HepG2 (cell line): ENCODE data around the gene SPAAR. TPM values are rescaled to one million over a fixed set of nuclear protein-coding genes. Genes with fewer than 3 reads are reported as not detected.

Experiments used
- ATAC-seq: fragments of 200-7000 bp; cut with Tn5 transposase; 3 replicates; pipeline ENCODE4 v1.9.1; 2020; ENCODE audit warnings: mild to moderate bottlenecking, moderate library complexity
- BruUV-seq: library from RNA; stranded (reverse); fragments of 400-500 nt; replicated peaks from 2 replicates; lab custom pipeline; 2021; lab: Mats Ljungman, UMichigan
- CTCF ChIA-PET: fragments of 300-600 bp; formaldehyde crosslinking; extraction: SDS; loops from one replicate; lab custom pipeline; 2021; ENCODE audit warnings: low total read pairs, inconsistent platforms, low intra/inter-chr PET ratio; lab: Yijun Ruan, JAX
- POLR2A ChIA-PET: fragments of 350-600 bp; sonication (Branson Sonifier 250); formaldehyde crosslinking; loops from one replicate; lab custom pipeline; 2020; ENCODE audit warnings: antibody characterized with exemption, inconsistent platforms; lab: Yijun Ruan, JAX
- DNase-seq: peaks from one replicate; pipeline ENCODE4 v3.0.0-alpha.2; 2015; ENCODE audit warnings: low spot score
- FAIRE-seq: peaks from 3 replicates; lab custom pipeline; 2011; peaks lifted over from hg19 to GRCh38; lab: Jason Lieb, UNC
- H2AFZ ChIP-seq: one replicate; pipeline ENCODE4 v1.6.1; 2011; ENCODE audit warnings: low read length, inconsistent platforms
- H3K27ac ChIP-seq: fragments of 300-600 bp; 3 replicates; pipeline ENCODE4 v1.8.0; 2011; ENCODE audit warnings: mixed run types, mild to moderate bottlenecking, mixed read lengths, low read length, inconsistent platforms; ENCODE audit not compliant: insufficient read depth; ENCODE audit errors: extremely low read length
- H3K27me3 ChIP-seq, 2 experiments: fragments of 200-600 bp in 1 of 2; 2 replicates in 1 of 2; 3 replicates in 1 of 2; pipeline versions ENCODE4 v1.6.0 to v1.8.0; 2011; ENCODE audit warnings: low read length in 2 of 2, mild to moderate bottlenecking in 2 of 2, moderate library complexity in 2 of 2, inconsistent platforms in 1 of 2; ENCODE audit not compliant: insufficient read depth in 2 of 2, control insufficient read depth in 1 of 2
- H3K36me3 ChIP-seq, 2 experiments: fragments of 200-600 bp in 1 of 2; replicated peaks in 1 of 2; 2 replicates in 1 of 2; 3 replicates in 1 of 2; pipeline versions ENCODE4 v1.5.1 to v1.8.0; 2011; ENCODE audit warnings: low read length in 2 of 2, inconsistent platforms in 1 of 2; ENCODE audit not compliant: insufficient read depth in 2 of 2, control insufficient read depth in 1 of 2
- H3K4me1 ChIP-seq: 2 replicates; pipeline ENCODE4 v1.5.1; 2012; ENCODE audit warnings: low read length, inconsistent platforms; ENCODE audit not compliant: insufficient read depth
- H3K4me2 ChIP-seq: 2 replicates; pipeline ENCODE4 v1.6.0; 2011; ENCODE audit warnings: low read depth, low read length, inconsistent platforms
- H3K4me3 ChIP-seq, 3 experiments: fragments of 200-600 bp in 1 of 3; sonication (generic), shearing (Covaris generic) in 1 of 3; replicated peaks in 1 of 3; 2 replicates each; pipeline ENCODE4 v1.5.1; 2011 to 2016; ENCODE audit warnings: low read length in 3 of 3, inconsistent platforms in 2 of 3, low read depth in 2 of 3, mild to moderate bottlenecking in 2 of 3, control low read depth in 1 of 3, mixed read lengths in 1 of 3; ENCODE audit not compliant: insufficient read depth in 1 of 3
- H3K79me2 ChIP-seq: one replicate; pipeline ENCODE4 v1.6.1; 2011; ENCODE audit warnings: low read length, inconsistent platforms; ENCODE audit not compliant: insufficient read depth
- H3K9ac ChIP-seq: 2 replicates; pipeline ENCODE4 v1.6.0; 2011; ENCODE audit warnings: mild to moderate bottlenecking, low read depth, low read length, inconsistent platforms; ENCODE audit not compliant: insufficient read depth
- H3K9me3 ChIP-seq: 2 replicates; pipeline ENCODE4 v1.5.1; 2012; ENCODE audit warnings: mild to moderate bottlenecking, low read length
- H4K20me1 ChIP-seq: 2 replicates; pipeline ENCODE4 v1.6.0; 2011; ENCODE audit warnings: inconsistent platforms, mild to moderate bottlenecking, low read length, moderate library complexity; ENCODE audit not compliant: insufficient read depth
- ATAD3A ChIP-seq: sonication (generic); formaldehyde crosslinking; IDR thresholded peaks from 2 replicates; pipeline ENCODE4 v1.4.0; 2020; ENCODE audit warnings: missing genetic modification reagents
- BHLHE40 ChIP-seq: IDR thresholded peaks from 2 replicates; pipeline ENCODE4 v1.6.1; 2011; ENCODE audit warnings: low read length, improper control_type of control experiment
- CHD2 ChIP-seq: IDR thresholded peaks from 2 replicates; pipeline ENCODE4 v1.6.1; 2011; ENCODE audit warnings: low read depth, low read length, improper control_type of control experiment
- KMT2B ChIP-seq: IDR thresholded peaks from 2 replicates; pipeline ENCODE4 v1.6.1; 2016; ENCODE audit warnings: missing genetic modification reagents, missing compliant biosample characterization
- MXI1 ChIP-seq: IDR thresholded peaks from 3 replicates; pipeline ENCODE4 v1.6.1; 2012; ENCODE audit warnings: low read depth, low read length, inconsistent platforms, borderline replicate concordance
- SOX5 ChIP-seq: IDR thresholded peaks from 2 replicates; pipeline ENCODE4 v1.6.1; 2016; ENCODE audit warnings: borderline replicate concordance
- ZEB1 ChIP-seq: IDR thresholded peaks from 2 replicates; pipeline ENCODE4 v1.6.1; 2012; ENCODE audit warnings: mild to moderate bottlenecking, low read depth, inconsistent platforms; ENCODE audit not compliant: insufficient replicate concordance
- ZNF124 ChIP-seq: sonication (generic); formaldehyde crosslinking; IDR thresholded peaks from 2 replicates; pipeline ENCODE4 v1.4.0; 2020; ENCODE audit warnings: missing genetic modification reagents
- ZNF232 ChIP-seq: sonication (generic); formaldehyde crosslinking; IDR thresholded peaks from 2 replicates; pipeline ENCODE4 v1.4.0; 2020; ENCODE audit warnings: missing genetic modification reagents, borderline replicate concordance
- ZNF331 ChIP-seq: sonication (generic); formaldehyde crosslinking; IDR thresholded peaks from 2 replicates; pipeline ENCODE4 v1.4.0; 2020; ENCODE audit warnings: missing genetic modification reagents
- ZNF44 ChIP-seq: sonication (generic); formaldehyde crosslinking; IDR thresholded peaks from 2 replicates; pipeline ENCODE4 v1.5.1; 2020; ENCODE audit warnings: mild to moderate bottlenecking, missing genetic modification reagents
- ZNF556 ChIP-seq: sonication (generic); formaldehyde crosslinking; IDR thresholded peaks from 2 replicates; pipeline ENCODE4 v1.4.0; 2020; ENCODE audit warnings: mild to moderate bottlenecking, missing genetic modification reagents, borderline replicate concordance
- ZNF558 ChIP-seq: sonication (generic); formaldehyde crosslinking; IDR thresholded peaks from 2 replicates; pipeline ENCODE4 v1.9.0; 2022; ENCODE audit warnings: mild to moderate bottlenecking, missing genetic modification reagents, borderline replicate concordance
- ZNF605 ChIP-seq: sonication (generic); formaldehyde crosslinking; IDR thresholded peaks from 2 replicates; pipeline ENCODE4 v1.8.0; 2022; ENCODE audit warnings: mild to moderate bottlenecking, missing genetic modification reagents
- ZNF615 ChIP-seq: sonication (generic); formaldehyde crosslinking; IDR thresholded peaks from 2 replicates; pipeline ENCODE4 v1.5.0; 2020; ENCODE audit warnings: mild to moderate bottlenecking, missing genetic modification reagents, borderline replicate concordance
- ZNF839 ChIP-seq: sonication (generic); formaldehyde crosslinking; IDR thresholded peaks from 2 replicates; pipeline ENCODE4 v1.4.0; 2020; ENCODE audit warnings: missing genetic modification reagents, mild to moderate bottlenecking, borderline replicate concordance
- WGBS: methylation state at CpG from one replicate; pipeline ENCODE4 v1.1.6; 2017; ENCODE audit warnings: low lambda C conversion rate; 5-methylcytosine and 5-hydroxymethylcytosine counted together
- in situ Hi-C: cut with HindIII; loops from 2 replicates; pipeline ENCODE4 v1.10.0; 2017; ENCODE audit warnings: low pct_unique_long_range_greater_than_20kb; ENCODE audit not compliant: extremely low pct_ligation_motif_present
- intact Hi-C: fragments of 100-400 bp; cut with micrococcal nuclease; formaldehyde crosslinking; loops from one replicate; pipeline ENCODE4 v1.10.0; 2022; ENCODE audit not compliant: unreplicated experiment
- polyA plus RNA-seq, 8 experiments: library from polyadenylated mRNA; depleted of rRNA in 3 of 8; stranded (reverse) in 7 of 8; unstranded in 1 of 8; fragments of >200 nt; fragmentation: Illumina TruSeq in 4 of 8; extraction: Trizol in 4 of 8; gene quantifications; 2 replicates each; pipeline versions ENCODE4 v1.2.1 to v1.2.3, GENCODE V29; 2011 to 2016; ENCODE audit warnings: low read depth in 4 of 8, missing spikeins in 1 of 8, mixed read lengths in 1 of 8; ENCODE audit not compliant: insufficient read depth in 1 of 8
- total RNA-seq, 5 experiments: library from RNA; depleted of rRNA; stranded (reverse); fragments of >200 nt; fragmentation: Illumina TruSeq; extraction: Trizol; gene quantifications; 2 replicates each; pipeline ENCODE4 v1.2.3, GENCODE V29; 2016; ENCODE audit warnings: low read depth in 1 of 5
- TF ChIP-seq, protein P1 (sequence below): IDR thresholded peaks from 2 replicates; pipeline ENCODE4 v1.6.1; 2018; ENCODE audit warnings: missing genetic modification reagents
- TF ChIP-seq, protein P2 (sequence below): sonication (generic); formaldehyde crosslinking; IDR thresholded peaks from 2 replicates; pipeline ENCODE4 v1.5.1; 2020; ENCODE audit warnings: missing genetic modification reagents, mild to moderate bottlenecking, borderline replicate concordance

The SPAAR gene
- total and polyA plus RNA-seq, 2 of the 13 experiments (the other 11 are each of a cell fraction or from before 2014, with no cell fraction given) = 0.07 TPM; not detected in 1

DNA sequence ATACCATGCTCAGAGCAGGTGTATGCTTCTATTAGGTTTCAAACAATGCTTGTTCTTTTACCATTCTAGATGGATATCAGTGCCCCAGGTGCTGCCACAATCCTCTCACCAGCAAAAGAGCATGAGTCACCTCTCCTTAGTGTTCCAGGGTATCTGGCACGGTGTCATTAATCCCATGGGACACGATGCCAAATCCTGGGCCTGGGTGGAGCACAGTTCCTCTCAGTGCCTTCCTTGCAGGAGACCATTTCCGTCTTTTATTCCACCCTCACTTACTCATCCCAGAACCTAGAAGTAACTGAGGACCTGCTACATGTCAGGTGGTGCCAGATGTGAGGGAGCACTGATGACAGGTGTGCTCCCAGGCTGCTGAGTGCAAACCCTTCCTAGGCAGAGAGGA, 37.7 kb upstream of the SPAAR start:
- WGBS = 33% methylated on average over 3 of the region's 3 CpGs
- in situ Hi-C loops = no loop called here
- CTCF ChIA-PET = no interaction called here
- ATAC-seq (no peak), FAIRE-seq (no peak), DNase-seq (no peak)
- Histone ChIP-seq H3K27me3 (peaks cover 0 to 9% of the 10 kb centered on the region in 2 experiments; a peak in 1 of 5 replicates), H3K4me1 (0 out of 2 replicates have a peak, but pooled peaks cover 5% of the 10 kb centered on the region), H3K9me3 (no peaks in the 10 kb centered on the region), H3K4me3 (no peak overlapping the region), H3K4me2 (no peak overlapping the region), H3K36me3 (no peaks in the 10 kb centered on the region), H2AFZ (no peak overlapping the region), H4K20me1 (no peaks in the 10 kb centered on the region), H3K27ac (no peak overlapping the region), H3K9ac (no peak overlapping the region), H3K79me2 (no peaks in the 10 kb centered on the region)
- POLR2A ChIA-PET = no interaction called here
- TF ChIP-seq, protein P1, sequence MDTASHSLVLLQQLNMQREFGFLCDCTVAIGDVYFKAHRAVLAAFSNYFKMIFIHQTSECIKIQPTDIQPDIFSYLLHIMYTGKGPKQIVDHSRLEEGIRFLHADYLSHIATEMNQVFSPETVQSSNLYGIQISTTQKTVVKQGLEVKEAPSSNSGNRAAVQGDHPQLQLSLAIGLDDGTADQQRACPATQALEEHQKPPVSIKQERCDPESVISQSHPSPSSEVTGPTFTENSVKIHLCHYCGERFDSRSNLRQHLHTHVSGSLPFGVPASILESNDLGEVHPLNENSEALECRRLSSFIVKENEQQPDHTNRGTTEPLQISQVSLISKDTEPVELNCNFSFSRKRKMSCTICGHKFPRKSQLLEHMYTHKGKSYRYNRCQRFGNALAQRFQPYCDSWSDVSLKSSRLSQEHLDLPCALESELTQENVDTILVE (CRISPR knock-in tag) = no peak
- TF ChIP-seq ZEB1 = no peak
- TF ChIP-seq CHD2 = no peak
- no peak for TF ChIP-seq MXI1
- no peak for TF ChIP-seq ATAD3A (CRISPR knock-in tag)
- TF ChIP-seq ZNF615 (CRISPR knock-in tag) = no peak
- no peak for TF ChIP-seq ZNF839
- TF ChIP-seq ZNF556 (CRISPR knock-in tag) = no peak
- no peak for TF ChIP-seq ZNF605 (CRISPR knock-in tag)
- TF ChIP-seq, protein P2, sequence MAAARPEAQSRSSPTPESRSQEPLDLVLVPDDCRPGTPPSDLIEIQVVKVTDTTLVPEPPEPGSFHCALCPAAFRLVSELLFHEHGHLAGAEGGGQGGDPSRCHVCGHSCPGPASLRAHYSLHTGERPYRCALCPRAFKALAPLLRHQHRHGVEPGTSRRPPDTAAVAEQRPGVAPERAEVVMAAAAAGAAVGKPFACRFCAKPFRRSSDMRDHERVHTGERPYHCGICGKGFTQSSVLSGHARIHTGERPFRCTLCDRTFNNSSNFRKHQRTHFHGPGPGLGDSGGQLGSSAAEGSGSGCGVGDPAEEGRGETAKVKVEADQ = no peak
- no peak for TF ChIP-seq KMT2B (CRISPR knock-in tag)
- TF ChIP-seq ZNF331 (CRISPR knock-in tag) = no peak
- TF ChIP-seq ZNF44 (CRISPR knock-in tag) = no peak
- no peak for TF ChIP-seq SOX5 (CRISPR knock-in tag)
- no peak for TF ChIP-seq ZNF232 (CRISPR knock-in tag)
- TF ChIP-seq ZNF124 (CRISPR knock-in tag) = no peak
- no peak for TF ChIP-seq BHLHE40
- TF ChIP-seq ZNF558 (CRISPR knock-in tag) = no peak
- BruUV-seq = no TSS peak
- intact Hi-C loops = no loop called here
